HG02588 (cell line): ENCODE data around the gene CMIP.

Experiments used
- ATAC-seq: cut with Tn5 transposase; IDR thresholded peaks from one replicate; pipeline ENCODE4 v1.9.1; 2021; ENCODE audit warnings: mild to moderate bottlenecking, moderate library complexity; ENCODE audit not compliant: unreplicated experiment

The CMIP gene

DNA sequence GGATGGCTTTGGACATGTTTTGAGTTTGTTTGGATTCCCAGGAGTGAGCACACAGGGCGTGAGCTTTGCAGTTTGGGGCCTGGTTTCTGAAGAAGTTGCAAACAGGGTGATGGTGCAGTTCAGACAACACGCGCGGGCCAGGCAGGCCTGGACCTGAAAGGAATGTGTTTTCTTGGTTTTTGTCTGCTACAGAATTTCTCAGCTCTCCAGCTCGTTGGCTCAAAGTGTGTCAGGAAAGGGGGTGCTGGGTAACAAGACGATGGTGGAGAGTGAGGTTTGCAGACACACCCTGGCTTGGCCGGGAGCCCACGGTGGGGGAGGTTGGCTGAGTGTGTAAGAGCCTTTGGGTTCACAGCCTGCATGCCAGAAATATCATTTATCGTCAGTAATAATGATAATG, 82.3 kb downstream of the CMIP start:
- ATAC-seq, result no peak

DNA sequence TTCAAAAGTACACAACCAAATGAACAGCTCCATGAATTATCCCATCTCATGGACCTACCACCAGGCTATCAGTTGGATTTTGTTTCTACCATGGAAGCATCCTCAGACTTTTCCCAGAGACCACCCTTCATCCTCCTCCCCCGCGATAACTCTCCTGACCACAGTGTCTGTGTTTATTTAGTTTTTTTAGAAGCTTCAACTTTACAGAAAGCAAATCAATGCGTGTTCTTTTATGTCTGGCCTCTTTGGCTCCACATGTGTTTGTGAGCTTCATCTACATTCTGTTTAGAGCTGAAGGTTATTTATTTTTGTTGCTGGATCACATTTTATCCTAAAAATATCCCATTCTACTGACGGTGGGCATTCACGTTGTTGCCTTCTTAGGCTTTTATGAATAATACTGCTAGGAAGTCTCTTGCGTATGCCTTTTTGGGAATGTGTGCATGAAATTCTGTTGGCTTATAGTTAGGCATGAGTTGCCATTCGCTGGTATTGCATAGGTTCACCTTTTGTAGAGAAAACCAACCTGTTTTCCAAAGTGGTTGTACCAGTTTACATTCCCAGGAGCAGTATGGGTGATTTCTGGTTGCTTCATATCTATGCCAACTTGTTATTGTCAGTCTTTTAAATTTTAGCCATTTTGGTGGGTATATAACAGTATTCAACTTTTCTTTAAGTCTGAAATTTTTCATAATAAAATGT, 83.0 kb downstream of the CMIP start:
- no peak for ATAC-seq

- ATAC-seq, result no peak
Measured at GRCh38 chr16:81528256-81528655, 83.6 kb downstream of the CMIP start.

- ATAC-seq, result no peak
Measured at GRCh38 chr16:81530296-81530721, 85.7 kb downstream of the CMIP start.

GRCh38 chr16:81530814-81531213, 86.2 kb downstream of the CMIP start:
- no peak for ATAC-seq

- ATAC-seq, result no peak
Measured at GRCh38 chr16:81531419-81531821, 86.8 kb downstream of the CMIP start.

DNA sequence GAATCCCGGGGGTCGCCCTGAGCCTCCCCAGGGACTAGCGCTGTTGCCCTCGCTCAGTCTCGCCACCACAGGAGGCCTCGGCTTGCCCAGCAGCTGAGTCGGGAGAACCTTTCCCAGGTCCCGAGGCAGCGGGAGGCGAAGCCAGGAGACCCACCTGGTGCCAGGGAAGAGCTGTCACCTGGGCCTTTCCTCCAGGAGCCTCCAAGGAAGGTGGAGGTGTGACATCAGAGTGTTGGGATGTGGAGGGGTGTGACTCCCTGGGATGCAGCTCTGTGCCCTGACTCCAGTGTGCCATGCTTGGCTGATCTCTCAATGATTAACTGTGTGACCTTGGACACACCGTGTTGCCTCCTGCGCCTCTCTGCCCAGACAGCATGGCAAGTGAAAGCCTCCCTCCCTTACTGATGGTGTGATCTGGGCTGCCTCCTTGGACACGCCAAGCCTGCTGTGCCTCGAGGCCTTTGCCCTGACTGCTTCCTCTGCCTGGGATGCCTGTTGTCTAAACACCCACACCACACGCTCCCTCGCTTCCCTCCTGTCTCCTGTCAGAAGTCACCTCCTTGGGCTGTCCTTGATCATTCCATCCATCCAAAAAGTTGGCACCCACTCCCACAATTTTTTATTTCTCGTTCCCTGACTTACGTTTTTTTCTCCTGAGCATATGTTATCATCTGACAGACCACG, 88.0 kb downstream of the CMIP start:
- ATAC-seq, result no peak

GRCh38 chr16:81533175-81533507, 88.5 kb downstream of the CMIP start:
- no peak for ATAC-seq

DNA sequence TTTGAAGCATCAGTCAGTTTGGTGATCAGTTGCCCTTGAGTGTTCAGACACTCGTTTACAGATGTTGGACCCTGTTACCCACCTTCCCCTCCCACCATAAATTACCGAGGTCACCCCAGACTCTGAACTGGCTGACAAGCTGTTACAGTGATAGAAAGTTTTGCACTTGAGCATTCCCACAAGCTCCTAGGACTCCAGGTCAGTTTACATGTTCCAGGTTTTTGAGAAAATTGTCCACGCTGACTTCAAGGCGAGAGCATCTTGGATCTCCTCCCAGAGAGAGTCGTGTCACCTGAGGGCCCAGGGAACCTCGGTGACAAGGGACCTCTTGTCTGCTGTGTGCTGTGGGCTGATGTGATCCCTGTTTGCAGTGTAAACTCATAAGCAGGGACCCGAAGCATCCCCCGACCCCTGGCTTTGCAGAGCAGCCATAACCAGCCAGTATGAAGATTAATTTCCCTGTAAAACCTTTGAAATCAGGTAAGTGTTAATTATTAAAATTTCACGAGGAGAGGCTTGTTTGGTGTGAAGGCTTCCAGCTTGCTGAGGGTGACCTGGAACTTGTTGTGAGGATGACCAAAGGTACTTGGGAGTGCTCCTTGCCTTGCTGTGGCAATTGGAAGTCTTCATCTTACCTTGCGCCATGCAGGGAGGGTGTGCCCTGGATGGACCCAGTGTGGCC, 91.2 kb downstream of the CMIP start:
- no peak for ATAC-seq

- ATAC-seq, result no peak
Measured at GRCh38 chr16:81536648-81537047, 92.0 kb downstream of the CMIP start.

- ATAC-seq, result no peak
Measured at GRCh38 chr16:81537721-81538561, 93.3 kb downstream of the CMIP start.

- ATAC-seq, result no peak
Measured at GRCh38 chr16:81539009-81539758, 94.6 kb downstream of the CMIP start.

GRCh38 chr16:81539759-81540472, 95.3 kb downstream of the CMIP start:
- ATAC-seq, result no peak

DNA sequence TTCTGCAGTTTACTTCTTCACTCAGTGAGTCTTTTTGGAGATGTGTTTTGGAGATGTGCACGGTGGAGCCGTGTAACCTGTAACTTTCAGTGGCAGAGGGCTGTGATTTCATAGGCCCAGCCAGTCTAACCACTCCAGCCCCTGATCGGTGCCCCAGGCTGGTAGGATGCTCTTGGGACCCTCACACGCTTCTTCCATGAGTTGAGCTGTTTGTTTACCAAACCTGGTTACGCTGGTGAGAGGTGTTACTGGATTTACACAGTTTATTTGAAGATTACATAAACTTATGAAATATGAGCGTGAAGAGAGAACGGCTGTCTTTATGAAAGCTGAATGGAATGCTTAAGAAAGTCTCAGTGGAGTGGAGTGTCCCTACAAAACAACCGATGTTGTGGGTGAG, 96.7 kb downstream of the CMIP start:
- ATAC-seq, result no peak

DNA sequence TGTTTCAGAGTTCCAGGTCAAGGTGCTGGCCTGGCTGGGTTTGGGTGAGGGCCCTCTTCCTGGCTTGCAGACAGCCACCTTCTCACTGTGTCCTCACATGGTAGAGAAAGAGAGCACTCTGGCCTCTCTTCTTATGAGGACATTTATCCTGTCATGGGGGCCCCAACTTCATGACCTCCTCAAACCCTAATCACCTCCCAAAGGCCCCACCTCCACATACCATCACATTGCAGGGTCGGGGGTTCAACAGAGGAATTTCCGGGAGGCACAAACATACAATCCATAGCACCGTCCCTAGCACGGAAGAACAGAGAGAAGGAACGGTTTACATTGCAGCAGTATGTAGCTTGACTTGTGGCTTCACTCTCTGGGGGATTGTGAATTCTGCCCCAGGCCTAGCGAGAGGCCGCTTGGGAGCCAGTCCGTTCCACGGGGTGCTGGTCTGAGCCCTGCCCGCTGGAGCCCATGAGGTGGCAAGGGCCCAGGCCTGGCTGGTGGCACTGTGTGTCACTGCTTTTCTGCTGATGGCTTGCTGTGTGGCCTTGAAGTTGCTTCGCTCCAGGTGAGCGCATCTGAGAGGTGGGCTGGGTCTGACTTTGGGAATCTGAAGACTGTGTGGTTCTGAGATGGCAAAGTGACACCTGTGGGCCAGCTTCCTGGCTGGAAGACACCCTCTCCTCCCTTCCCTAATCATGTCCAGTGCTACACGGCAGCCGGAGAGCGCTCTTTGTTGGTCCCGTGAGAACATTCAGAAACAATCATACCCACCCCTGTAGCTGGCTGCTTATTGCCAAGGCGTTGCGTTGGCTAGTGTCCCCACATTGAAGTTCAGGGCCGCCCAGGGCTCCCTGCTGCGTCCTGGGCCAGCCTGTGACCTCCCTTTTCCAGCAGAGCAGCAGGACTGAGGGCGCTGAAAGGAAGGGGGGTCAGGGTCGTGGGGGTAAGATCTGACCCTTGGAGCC, 98.3 kb downstream of the CMIP start:
- ATAC-seq, result no peak

DNA sequence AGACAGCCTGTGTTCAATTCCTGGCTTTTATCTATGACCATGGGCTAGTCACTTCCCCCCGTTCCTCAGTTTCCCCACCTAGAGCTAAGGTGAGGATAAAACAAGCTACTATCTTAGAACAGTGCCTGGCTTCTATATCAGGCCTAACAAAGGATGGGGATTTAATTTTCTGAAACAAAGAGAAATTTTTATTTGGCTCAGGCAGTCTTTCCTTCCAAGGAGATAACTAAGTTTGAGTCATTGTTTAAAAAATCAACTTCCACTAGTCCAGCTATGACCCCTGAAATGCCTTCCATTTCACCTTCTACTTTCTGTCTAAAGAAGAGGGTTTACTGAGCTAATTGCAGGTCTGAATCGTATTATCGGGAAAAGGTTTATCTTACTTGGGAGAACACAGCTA, 99.0 kb downstream of the CMIP start:
- ATAC-seq, result no peak

DNA sequence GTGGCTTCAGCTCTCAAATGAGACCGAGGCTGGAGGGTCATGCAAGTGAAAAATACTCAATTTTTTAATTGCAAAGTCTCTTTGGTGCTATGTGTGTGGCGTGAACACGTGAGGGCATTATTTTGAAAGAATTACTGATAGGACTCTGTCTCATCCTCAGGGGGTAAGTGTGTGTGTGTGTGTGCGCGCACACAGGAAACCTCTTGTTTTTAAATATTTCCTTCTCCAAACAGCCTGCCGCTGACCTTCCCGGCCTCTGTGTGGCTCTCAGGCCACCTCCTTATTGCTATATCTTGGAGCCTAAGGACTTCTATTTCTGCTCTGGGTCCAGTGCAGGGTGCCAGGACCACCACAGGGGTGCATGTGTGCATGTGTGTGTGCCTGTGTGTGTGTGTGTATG, 99.7 kb downstream of the CMIP start:
- ATAC-seq, result no peak

DNA sequence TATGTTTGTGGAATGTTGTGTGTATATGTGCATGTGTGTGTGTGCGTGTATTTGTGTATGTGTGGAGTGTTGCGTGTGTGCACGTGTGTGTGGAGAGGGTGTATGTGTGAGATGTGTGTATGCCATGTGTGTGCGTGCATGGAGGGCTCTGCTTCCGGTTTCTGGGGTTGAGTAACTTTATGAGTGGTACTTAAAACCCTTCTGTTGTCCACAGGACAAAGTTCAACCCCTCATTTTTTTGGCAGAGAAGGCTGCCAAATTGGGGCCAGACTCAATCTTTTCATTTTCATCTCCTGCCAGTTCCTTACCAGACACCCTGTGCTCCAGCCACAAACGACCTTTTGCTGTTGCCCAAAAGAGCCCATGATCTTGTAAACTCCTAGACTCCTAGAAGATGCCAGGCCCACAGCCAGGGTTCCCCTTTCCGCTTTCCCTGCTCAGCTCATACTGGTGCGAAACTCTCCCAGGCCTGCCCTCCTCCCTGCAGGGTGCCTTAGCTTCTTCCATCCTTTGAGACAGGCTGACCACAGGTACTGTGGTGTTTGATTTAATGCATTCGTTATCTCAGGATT, 100.2 kb downstream of the CMIP start:
- ATAC-seq, result no peak
